Measurements from ENCODE around the gene OR10A6.

- TF ChIP-seq, protein P1, sequence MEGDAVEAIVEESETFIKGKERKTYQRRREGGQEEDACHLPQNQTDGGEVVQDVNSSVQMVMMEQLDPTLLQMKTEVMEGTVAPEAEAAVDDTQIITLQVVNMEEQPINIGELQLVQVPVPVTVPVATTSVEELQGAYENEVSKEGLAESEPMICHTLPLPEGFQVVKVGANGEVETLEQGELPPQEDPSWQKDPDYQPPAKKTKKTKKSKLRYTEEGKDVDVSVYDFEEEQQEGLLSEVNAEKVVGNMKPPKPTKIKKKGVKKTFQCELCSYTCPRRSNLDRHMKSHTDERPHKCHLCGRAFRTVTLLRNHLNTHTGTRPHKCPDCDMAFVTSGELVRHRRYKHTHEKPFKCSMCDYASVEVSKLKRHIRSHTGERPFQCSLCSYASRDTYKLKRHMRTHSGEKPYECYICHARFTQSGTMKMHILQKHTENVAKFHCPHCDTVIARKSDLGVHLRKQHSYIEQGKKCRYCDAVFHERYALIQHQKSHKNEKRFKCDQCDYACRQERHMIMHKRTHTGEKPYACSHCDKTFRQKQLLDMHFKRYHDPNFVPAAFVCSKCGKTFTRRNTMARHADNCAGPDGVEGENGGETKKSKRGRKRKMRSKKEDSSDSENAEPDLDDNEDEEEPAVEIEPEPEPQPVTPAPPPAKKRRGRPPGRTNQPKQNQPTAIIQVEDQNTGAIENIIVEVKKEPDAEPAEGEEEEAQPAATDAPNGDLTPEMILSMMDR (IDR thresholded peaks at IDR 0.05), result no peak
- TF ChIP-seq POLR2AphosphoS5 (IDR thresholded peaks at IDR 0.05), result no peak
- no peak for TF ChIP-seq POLR2A (IDR thresholded peaks at IDR 0.05)
Observed at GRCh38 chr11:7949934-7950333, 18.9 kb upstream of the OR10A6 start.

Data from breast epithelium (tissue), 3 donors.